Measurements from ENCODE around the gene TARBP1. TPM values are rescaled to one million over a fixed set of nuclear protein-coding genes. Genes with fewer than 3 reads are reported as not detected.

TARBP1 gene
- total RNA-seq, 3 donors from 2014 or later (not counting 1 experiment from before 2014, with no cell fraction given) = 29.0 to 37.5 (median 32.2) TPM

GRCh38 chr1:234512451-234512861 is 33.5 kb upstream of the TARBP1 start:
- no peaks in the 10 kb centered on the region for H3K36me3 Mint-ChIP-seq
- Histone ChIP-seq H3K27ac (ENCODE audit: low read length) (no peak overlapping the region), H3K27me3 (ENCODE audit: control insufficient read depth, insufficient read depth, low read length) (no peaks in the 10 kb centered on the region), H3K36me3 (ENCODE audit: control insufficient read depth, insufficient read depth, low read length) (no peaks in the 10 kb centered on the region), H3K9me3 (ENCODE audit: control insufficient read depth, insufficient read depth, low read length) (no peaks in the 10 kb centered on the region), H3K4me1 (ENCODE audit: control insufficient read depth, insufficient read depth, low read length) (peaks cover 4% of the 10 kb centered on the region), H3K4me3 (ENCODE audit: low read length) (no peak overlapping the region)
- WGBS (ENCODE audit: insufficient coverage) = 51% methylated on average over 4 of the region's 5 CpGs
- H3K27me3 Mint-ChIP-seq (ENCODE audit: low read depth in 2 of 2) = peaks cover 0 to 22% of the 10 kb centered on the region in 2 donors
- no peaks in the 10 kb centered on the region for H3K9me3 Mint-ChIP-seq
- H3K4me3 Mint-ChIP-seq = no peak overlapping the region
- H3K27ac Mint-ChIP-seq = no peak overlapping the region
- DNase-seq (no peak), ATAC-seq (no peak)
- H3K4me1 Mint-ChIP-seq = no peaks in the 10 kb centered on the region
- intact Hi-C loops (cut with micrococcal nuclease) = no loop called here
- TF ChIP-seq CTCF (IDR thresholded peaks at IDR 0.05) = no peak

- ATAC-seq (no peak), DNase-seq (no peak)
- no peak for TF ChIP-seq CTCF (IDR thresholded peaks at IDR 0.05)
- Histone ChIP-seq H3K4me3 (ENCODE audit: low read length) (no peak overlapping the region), H3K9me3 (ENCODE audit: control insufficient read depth, insufficient read depth, low read length) (no peaks in the 10 kb centered on the region), H3K27ac (ENCODE audit: low read length) (no peak overlapping the region), H3K36me3 (ENCODE audit: control insufficient read depth, insufficient read depth, low read length) (no peaks in the 10 kb centered on the region), H3K27me3 (ENCODE audit: control insufficient read depth, insufficient read depth, low read length) (no peaks in the 10 kb centered on the region), H3K4me1 (ENCODE audit: control insufficient read depth, insufficient read depth, low read length) (peaks cover 4% of the 10 kb centered on the region)
- H3K4me3 Mint-ChIP-seq = no peak overlapping the region
- intact Hi-C loops (cut with micrococcal nuclease) = no loop called here
- no peaks in the 10 kb centered on the region for H3K4me1 Mint-ChIP-seq
- H3K27me3 Mint-ChIP-seq (ENCODE audit: low read depth in 2 of 2) = peaks cover 0 to 25% of the 10 kb centered on the region in 2 donors
- no peaks in the 10 kb centered on the region for H3K9me3 Mint-ChIP-seq
- no peak overlapping the region for H3K27ac Mint-ChIP-seq
- WGBS (ENCODE audit: insufficient coverage) = 84% methylated on average over 9 of the region's 9 CpGs
- H3K36me3 Mint-ChIP-seq = no peaks in the 10 kb centered on the region
Observed at GRCh38 chr1:234509457-234510328, 30.7 kb upstream of the TARBP1 start.

- Mint-ChIP-seq H3K4me3 (no peak overlapping the region), H3K36me3 (no peaks in the 10 kb centered on the region), H3K4me1 (no peaks in the 10 kb centered on the region), H3K9me3 (no peaks in the 10 kb centered on the region), H3K27ac (no peak overlapping the region), H3K27me3 (ENCODE audit: low read depth in 2 of 2) (peaks cover 0 to 25% of the 10 kb centered on the region in 2 donors)
- H3K4me3 ChIP-seq (ENCODE audit: low read length) = no peak overlapping the region
- H3K4me1 ChIP-seq (ENCODE audit: control insufficient read depth, insufficient read depth, low read length) = peaks cover under 1% of the 10 kb centered on the region
- no peaks in the 10 kb centered on the region for H3K9me3 ChIP-seq (ENCODE audit: control insufficient read depth, insufficient read depth, low read length)
- H3K27me3 ChIP-seq (ENCODE audit: control insufficient read depth, insufficient read depth, low read length) = no peaks in the 10 kb centered on the region
- no peak for TF ChIP-seq CTCF (IDR thresholded peaks at IDR 0.05)
- ATAC-seq = no peak
- DNase-seq = no peak
- intact Hi-C loops (cut with micrococcal nuclease) = no loop called here
- no peaks in the 10 kb centered on the region for H3K36me3 ChIP-seq (ENCODE audit: control insufficient read depth, insufficient read depth, low read length)
- WGBS (ENCODE audit: insufficient coverage) = 95% methylated on average over 10 of the region's 11 CpGs
- no peak overlapping the region for H3K27ac ChIP-seq (ENCODE audit: low read length)
Observed at GRCh38 chr1:234507626-234508387, 28.8 kb upstream of the TARBP1 start.
